ENCODE data around the gene CFAP54.

GRCh38 chr12:96907671-96908422 lies 418.5 kb downstream of the CFAP54 start:
- TF ChIP-seq, protein P1, sequence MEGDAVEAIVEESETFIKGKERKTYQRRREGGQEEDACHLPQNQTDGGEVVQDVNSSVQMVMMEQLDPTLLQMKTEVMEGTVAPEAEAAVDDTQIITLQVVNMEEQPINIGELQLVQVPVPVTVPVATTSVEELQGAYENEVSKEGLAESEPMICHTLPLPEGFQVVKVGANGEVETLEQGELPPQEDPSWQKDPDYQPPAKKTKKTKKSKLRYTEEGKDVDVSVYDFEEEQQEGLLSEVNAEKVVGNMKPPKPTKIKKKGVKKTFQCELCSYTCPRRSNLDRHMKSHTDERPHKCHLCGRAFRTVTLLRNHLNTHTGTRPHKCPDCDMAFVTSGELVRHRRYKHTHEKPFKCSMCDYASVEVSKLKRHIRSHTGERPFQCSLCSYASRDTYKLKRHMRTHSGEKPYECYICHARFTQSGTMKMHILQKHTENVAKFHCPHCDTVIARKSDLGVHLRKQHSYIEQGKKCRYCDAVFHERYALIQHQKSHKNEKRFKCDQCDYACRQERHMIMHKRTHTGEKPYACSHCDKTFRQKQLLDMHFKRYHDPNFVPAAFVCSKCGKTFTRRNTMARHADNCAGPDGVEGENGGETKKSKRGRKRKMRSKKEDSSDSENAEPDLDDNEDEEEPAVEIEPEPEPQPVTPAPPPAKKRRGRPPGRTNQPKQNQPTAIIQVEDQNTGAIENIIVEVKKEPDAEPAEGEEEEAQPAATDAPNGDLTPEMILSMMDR (IDR thresholded peaks at IDR 0.05; ENCODE audit: poor library complexity, severe bottlenecking), result no peak
- TF ChIP-seq RAD21 (conservative IDR thresholded peaks at IDR 0.05) (no peak), TAF1 (IDR thresholded peaks at IDR 0.05; ENCODE audit: low read depth) (no peak), EP300 (conservative IDR thresholded peaks at IDR 0.05; ENCODE audit: poor library complexity, severe bottlenecking) (no peak), POLR2AphosphoS5 (IDR thresholded peaks at IDR 0.05) (no peak), EZH2 (IDR thresholded peaks at IDR 0.05; ENCODE audit: borderline replicate concordance, insufficient read depth, low read length, poor library complexity, severe bottlenecking) (no peak), SMC3 (conservative IDR thresholded peaks at IDR 0.05; ENCODE audit: poor library complexity) (no peak)
- TF ChIP-seq, protein P2, sequence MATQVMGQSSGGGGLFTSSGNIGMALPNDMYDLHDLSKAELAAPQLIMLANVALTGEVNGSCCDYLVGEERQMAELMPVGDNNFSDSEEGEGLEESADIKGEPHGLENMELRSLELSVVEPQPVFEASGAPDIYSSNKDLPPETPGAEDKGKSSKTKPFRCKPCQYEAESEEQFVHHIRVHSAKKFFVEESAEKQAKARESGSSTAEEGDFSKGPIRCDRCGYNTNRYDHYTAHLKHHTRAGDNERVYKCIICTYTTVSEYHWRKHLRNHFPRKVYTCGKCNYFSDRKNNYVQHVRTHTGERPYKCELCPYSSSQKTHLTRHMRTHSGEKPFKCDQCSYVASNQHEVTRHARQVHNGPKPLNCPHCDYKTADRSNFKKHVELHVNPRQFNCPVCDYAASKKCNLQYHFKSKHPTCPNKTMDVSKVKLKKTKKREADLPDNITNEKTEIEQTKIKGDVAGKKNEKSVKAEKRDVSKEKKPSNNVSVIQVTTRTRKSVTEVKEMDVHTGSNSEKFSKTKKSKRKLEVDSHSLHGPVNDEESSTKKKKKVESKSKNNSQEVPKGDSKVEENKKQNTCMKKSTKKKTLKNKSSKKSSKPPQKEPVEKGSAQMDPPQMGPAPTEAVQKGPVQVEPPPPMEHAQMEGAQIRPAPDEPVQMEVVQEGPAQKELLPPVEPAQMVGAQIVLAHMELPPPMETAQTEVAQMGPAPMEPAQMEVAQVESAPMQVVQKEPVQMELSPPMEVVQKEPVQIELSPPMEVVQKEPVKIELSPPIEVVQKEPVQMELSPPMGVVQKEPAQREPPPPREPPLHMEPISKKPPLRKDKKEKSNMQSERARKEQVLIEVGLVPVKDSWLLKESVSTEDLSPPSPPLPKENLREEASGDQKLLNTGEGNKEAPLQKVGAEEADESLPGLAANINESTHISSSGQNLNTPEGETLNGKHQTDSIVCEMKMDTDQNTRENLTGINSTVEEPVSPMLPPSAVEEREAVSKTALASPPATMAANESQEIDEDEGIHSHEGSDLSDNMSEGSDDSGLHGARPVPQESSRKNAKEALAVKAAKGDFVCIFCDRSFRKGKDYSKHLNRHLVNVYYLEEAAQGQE (IDR thresholded peaks at IDR 0.05; ENCODE audit: borderline replicate concordance), result no peak

All from neural cell (in vitro differentiated cells).